ENCODE results near the gene TNRC6A.
"Not testable (repeated sequence)": the region's sequence is repeated elsewhere in the genome, so short reads cannot be mapped to it uniquely, and the experiment has no call there.

Gene TNRC6A

DNA sequence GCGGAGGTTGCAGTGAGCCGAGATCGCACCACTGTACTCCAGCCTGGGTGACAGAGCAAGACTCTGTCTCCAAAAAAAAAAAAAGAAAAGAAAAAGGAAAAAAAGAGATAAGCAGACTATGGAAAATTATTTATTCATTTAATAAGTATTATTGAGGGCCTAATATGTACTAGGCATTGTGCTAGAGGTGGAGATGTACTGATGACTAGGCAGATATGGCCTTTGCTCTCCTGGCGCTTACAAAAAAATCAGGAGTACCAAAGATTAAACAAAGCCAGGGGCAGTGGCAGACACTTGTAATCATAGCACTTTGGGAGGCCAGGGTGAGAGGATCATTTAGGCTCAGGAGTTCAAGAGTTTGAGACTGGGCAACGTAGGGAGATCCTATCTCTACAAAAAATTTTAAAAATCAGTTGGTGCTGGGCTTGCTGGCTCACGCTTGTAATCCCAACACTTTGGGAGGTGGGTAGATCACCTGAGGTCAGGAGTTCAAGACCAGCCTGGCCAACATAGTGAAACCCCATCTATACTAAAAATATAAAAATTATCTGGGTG is 10.4 kb upstream of the TNRC6A start:
- no peak for DNase-seq (ENCODE audit: low read depth, low spot score)
- H3K4me3 ChIP-seq (ENCODE audit: low read length): no peak overlapping the region

GRCh38 chr16:24721830-24722238 is 7.6 kb upstream of the TNRC6A start:
- H3K4me3 ChIP-seq (ENCODE audit: low read length): no peak overlapping the region
- DNase-seq (ENCODE audit: low read depth, low spot score): no peak

- no peak for DNase-seq (ENCODE audit: low read depth, low spot score)
- no peak overlapping the region for H3K4me3 ChIP-seq (ENCODE audit: low read length)
Measured at GRCh38 chr16:24723663-24724062, 5.8 kb upstream of the TNRC6A start.

DNA sequence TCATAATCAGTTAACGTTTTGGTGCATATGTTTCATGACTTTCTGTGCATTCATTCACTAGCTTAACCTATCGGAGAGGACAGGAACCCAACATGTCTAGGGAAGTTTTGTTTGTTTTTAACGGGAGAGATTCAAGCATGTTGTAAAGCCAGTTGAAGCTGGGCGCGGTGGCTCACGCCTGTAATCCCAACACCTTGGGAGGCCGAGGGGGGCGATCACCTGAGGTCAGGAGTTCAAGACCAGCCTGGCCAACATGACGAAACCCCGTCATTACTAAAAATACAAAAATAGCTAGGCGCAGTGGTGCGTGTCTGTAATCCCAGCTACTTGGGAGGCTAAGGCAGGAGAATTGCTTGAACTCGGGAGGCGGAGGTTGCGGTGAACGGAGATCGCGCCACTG is 1.4 kb upstream of the TNRC6A start:
- H3K4me3 ChIP-seq (ENCODE audit: low read length): no peak overlapping the region
- DNase-seq (ENCODE audit: low read depth, low spot score): no peak

- peak overlapping the region; percentile 82 for H3K4me3 ChIP-seq (ENCODE audit: low read length)
- no peak for DNase-seq (ENCODE audit: low read depth, low spot score)
Measured at GRCh38 chr16:24728891-24729242, 584 bp upstream of the TNRC6A start.

GRCh38 chr16:24729951-24730815 is 732 bp downstream of the TNRC6A start:
- no peak for DNase-seq (ENCODE audit: low read depth, low spot score)
- peak overlapping the region; percentile 82 for H3K4me3 ChIP-seq (ENCODE audit: low read length)

- no peak for DNase-seq (ENCODE audit: low read depth, low spot score)
- peak overlapping the region; percentile 82 for H3K4me3 ChIP-seq (ENCODE audit: low read length)
Measured at GRCh38 chr16:24730914-24731313, 1.5 kb downstream of the TNRC6A start.

DNA sequence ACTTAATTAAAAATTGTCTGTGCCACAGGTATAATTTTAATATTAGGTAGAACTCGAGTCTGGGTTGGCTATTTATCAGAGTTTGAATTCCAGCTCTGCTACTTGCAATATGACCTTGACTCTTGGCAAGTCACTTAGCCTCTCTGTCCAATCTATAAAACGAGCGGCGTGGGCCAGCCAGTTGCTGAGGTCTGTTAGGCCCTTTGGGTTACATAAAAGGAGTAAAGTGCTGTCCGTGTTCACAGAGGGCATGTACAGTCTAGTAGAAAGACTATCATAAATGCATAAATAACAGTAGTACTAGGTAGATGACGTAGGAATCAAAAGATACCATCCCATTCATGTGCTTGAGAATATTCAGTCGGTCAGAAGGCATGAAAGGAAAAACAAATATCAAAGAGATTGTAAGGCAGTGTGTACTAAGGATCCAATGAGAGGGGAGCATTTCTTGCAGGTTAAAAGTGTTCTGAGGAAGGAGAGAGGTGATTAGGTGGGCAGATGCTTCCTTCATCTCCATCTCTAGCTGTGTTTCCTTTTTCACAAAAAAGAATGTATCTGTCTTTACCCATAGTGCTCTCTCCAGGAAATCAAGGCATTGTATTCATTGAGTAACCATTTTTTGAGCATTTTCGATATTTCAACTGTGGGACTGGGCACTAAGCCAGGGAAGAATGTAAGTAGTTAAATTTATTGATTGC is 2.4 kb downstream of the TNRC6A start:
- DNase-seq (ENCODE audit: low read depth, low spot score): no peak
- no peak overlapping the region for H3K4me3 ChIP-seq (ENCODE audit: low read length)

GRCh38 chr16:24734382-24734781 is 4.9 kb downstream of the TNRC6A start:
- no peak for DNase-seq (ENCODE audit: low read depth, low spot score)
- no peak overlapping the region for H3K4me3 ChIP-seq (ENCODE audit: low read length)

GRCh38 chr16:24736758-24737157 is 7.3 kb downstream of the TNRC6A start:
- DNase-seq (ENCODE audit: low read depth, low spot score): no peak
- H3K4me3 ChIP-seq (ENCODE audit: low read length): no peak overlapping the region

DNA sequence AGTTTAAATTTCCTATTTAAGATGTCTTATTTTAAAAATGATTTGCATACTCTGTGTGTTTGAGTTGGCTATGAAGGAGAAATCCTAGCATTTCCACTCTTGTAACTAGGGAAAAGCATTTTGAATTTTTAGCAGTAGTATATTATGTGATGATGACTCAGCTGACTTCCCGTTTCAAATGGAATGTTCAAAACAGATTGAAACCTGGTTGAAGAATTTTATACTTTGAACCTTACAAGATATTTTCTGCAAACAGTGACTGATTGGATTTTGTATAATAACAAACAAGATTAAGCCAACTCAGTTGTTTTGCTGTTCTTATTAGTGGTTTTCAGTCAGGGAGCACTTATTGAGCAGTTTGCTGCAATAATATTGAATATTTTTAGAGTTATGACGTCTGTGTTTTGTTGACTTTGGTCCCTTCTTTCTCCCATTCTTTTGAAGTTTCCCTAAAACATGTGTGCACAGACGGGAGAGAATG is 8.0 kb downstream of the TNRC6A start:
- no peak overlapping the region for H3K4me3 ChIP-seq (ENCODE audit: low read length)
- DNase-seq (ENCODE audit: low read depth, low spot score): no peak

DNA sequence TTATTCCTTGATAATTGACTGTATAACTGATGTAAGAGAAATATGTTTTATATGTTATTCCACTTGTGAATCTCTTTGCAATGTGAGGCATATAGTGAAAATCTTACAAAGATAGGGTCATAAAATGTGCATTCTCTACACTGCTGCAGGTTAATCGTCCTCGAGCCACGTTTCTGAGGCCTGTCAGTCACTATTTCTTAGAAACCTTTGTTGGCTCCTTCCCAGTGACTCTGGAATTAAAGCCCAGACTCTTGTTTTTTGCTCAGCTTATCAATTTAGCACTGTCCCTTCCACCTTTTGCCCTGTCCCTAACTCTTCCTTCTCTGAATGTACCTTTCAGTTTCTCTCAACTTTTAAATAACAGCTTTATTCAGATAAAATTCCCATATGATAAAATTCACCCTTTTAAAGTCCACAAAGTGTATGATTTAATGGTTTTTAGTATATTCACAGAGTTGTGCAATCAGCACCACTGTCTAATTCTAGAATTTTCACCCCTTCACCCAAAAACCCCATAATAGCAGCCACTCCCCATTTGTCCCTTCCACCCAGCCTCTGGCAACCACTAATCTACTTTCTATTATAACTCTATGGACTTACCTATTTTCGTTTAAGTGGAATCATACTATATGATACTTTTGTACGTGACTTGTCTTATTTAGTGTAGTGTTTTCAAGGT is 8.6 kb downstream of the TNRC6A start:
- DNase-seq (ENCODE audit: low read depth, low spot score): no peak
- H3K4me3 ChIP-seq (ENCODE audit: low read length): no peak overlapping the region

- no peak for DNase-seq (ENCODE audit: low read depth, low spot score)
- no peak overlapping the region for H3K4me3 ChIP-seq (ENCODE audit: low read length)
Measured at GRCh38 chr16:24738895-24739294, 9.4 kb downstream of the TNRC6A start.

DNA sequence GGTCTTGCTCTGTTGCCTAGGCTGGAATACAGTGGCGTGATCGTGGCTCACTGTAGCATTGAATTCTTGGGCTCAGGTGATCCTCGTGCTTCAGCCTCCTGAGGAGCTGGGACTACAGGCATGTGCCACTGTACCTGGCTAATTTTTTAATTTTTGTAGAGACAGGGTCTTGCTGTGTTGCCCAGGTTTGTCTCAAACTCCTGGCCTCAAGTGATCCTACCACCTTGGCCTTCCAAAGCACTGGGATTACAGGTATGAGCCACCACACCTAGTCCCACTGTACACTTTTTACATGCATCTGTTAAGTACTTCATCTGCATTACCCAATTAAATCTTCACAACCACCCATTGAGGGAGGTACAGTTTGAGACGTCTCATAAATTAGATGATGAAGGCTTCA is 12.4 kb downstream of the TNRC6A start:
- H3K4me3 ChIP-seq (ENCODE audit: low read length): no peak overlapping the region
- no peak for DNase-seq (ENCODE audit: low read depth, low spot score)

DNA sequence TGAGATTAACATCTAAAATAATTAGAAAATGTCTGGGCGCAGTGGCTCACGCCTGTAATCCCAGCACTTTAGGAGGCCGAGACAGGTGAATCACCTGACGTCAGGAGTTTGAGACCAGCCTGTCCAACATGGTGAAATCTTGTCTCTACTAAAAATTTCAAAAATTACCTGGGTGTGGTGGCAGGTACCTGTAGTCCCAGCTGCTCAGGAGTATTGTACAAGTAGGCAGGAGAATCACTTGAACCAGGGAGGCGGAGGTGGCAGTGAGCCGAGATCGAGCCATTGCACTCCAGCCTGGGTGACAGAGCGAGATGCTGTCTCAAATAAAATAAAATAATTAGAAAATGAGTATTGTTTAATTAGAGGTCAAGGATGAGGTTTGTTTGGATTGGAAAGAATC is 13.2 kb downstream of the TNRC6A start:
- H3K4me3 ChIP-seq (ENCODE audit: low read length); DNase-seq (ENCODE audit: low read depth, low spot score): not testable (repeated sequence)

DNA sequence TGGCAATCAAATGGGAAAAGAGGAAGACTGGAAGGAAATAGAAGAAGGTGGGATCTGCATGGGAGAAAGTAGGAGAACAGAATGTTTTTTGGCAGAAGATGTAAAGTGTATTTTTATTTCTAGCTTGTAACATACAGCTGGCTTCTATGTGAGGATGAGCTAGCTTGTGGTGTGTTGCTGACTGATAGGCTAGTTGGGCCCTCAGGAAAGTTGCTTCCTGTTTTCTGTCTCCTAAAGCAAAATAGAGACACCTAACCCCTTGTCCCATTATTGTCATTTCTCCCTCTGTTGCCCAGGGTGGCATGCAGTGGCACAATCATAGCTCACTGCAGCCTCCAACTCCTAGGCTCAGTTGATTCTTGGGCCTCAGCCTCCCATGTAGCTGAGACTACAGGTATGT is 15.9 kb downstream of the TNRC6A start:
- no peak for DNase-seq (ENCODE audit: low read depth, low spot score)
- H3K4me3 ChIP-seq (ENCODE audit: low read length): no peak overlapping the region

- H3K4me3 ChIP-seq (ENCODE audit: low read length): no peak overlapping the region
- no peak for DNase-seq (ENCODE audit: low read depth, low spot score)
Measured at GRCh38 chr16:24745791-24746190, 16.3 kb downstream of the TNRC6A start.

GRCh38 chr16:24747441-24747840 is 18.0 kb downstream of the TNRC6A start:
- no peak overlapping the region for H3K4me3 ChIP-seq (ENCODE audit: low read length)
- DNase-seq (ENCODE audit: low read depth, low spot score): no peak

- DNase-seq (ENCODE audit: low read depth, low spot score): no peak
- no peak overlapping the region for H3K4me3 ChIP-seq (ENCODE audit: low read length)
Measured at GRCh38 chr16:24748242-24748641, 18.8 kb downstream of the TNRC6A start.

- no peak overlapping the region for H3K4me3 ChIP-seq (ENCODE audit: low read length)
- DNase-seq (ENCODE audit: low read depth, low spot score): no peak
Measured at GRCh38 chr16:24749310-24749709, 19.9 kb downstream of the TNRC6A start.

Measured in Jurkat, Clone E6-1 (cell line).